Activated CD8-positive, alpha-beta T cell treated with anti-CD3 and anti-CD28 coated beads for 36 hours (primary cell): Measurements from ENCODE around the gene NAA10. TPM values are rescaled to one million over a fixed set of nuclear protein-coding genes. Genes with fewer than 3 reads are reported as not detected.
"Not testable (repeated sequence)": the region's sequence is repeated elsewhere in the genome, so short reads cannot be mapped to it uniquely, and the experiment has no call there.

Experiments used
- ATAC-seq: fragments of 200-7000 bp; cut with Tn5 transposase; one replicate; pipeline ENCODE4 v1.10.0; 2021; ENCODE audit warnings: mild to moderate bottlenecking, moderate library complexity
- CTCF ChIA-PET: fragments of 350-600 bp; sonication (Branson Sonifier 250); formaldehyde crosslinking; loops from one replicate; lab custom pipeline; 2021; ENCODE audit warnings: antibody characterized with exemption; lab: Charles Lee
- POLR2A ChIA-PET: fragments of 350-600 bp; sonication (Branson Sonifier 250); formaldehyde crosslinking; loops from one replicate; lab custom pipeline; 2021; ENCODE audit warnings: antibody characterized with exemption; lab: Charles Lee
- DNase-seq: peaks from one replicate; pipeline ENCODE4 v3.0.0-alpha.2; 2020
- H3K27ac Mint-ChIP-seq: one replicate; pipeline ENCODE4 v1.8.0; 2021; ENCODE audit warnings: mild to moderate bottlenecking, mixed read lengths
- H3K27me3 Mint-ChIP-seq: one replicate; pipeline ENCODE4 v1.8.0; 2021; ENCODE audit warnings: mixed read lengths
- H3K36me3 Mint-ChIP-seq: one replicate; pipeline ENCODE4 v1.8.0; 2021; ENCODE audit warnings: low read depth, mixed read lengths
- H3K4me1 Mint-ChIP-seq: one replicate; pipeline ENCODE4 v1.8.0; 2021; ENCODE audit warnings: low read depth, mixed read lengths
- H3K4me3 Mint-ChIP-seq: one replicate; pipeline ENCODE4 v1.8.0; 2021; ENCODE audit warnings: mild to moderate bottlenecking, moderate library complexity, mixed read lengths
- H3K9me3 Mint-ChIP-seq: one replicate; pipeline ENCODE4 v1.8.0; 2021; ENCODE audit warnings: mixed read lengths
- CTCF ChIP-seq: fragments of 200-600 bp; IDR thresholded peaks from one replicate; pipeline ENCODE4 v1.8.0; 2022; ENCODE audit warnings: antibody characterized with exemption, mild to moderate bottlenecking
- intact Hi-C: fragments of 100-400 bp; cut with micrococcal nuclease; formaldehyde crosslinking; loops from one replicate; pipeline ENCODE4 v1.10.0; 2022
- total RNA-seq, 2 experiments: library from RNA; stranded (reverse); gene quantifications; one replicate each; pipeline ENCODE4 v1.2.3, GENCODE V29; 2021

NAA10 gene
- 100 to 1,000 TPM; 123 to 136 TPM for total RNA-seq

- Mint-ChIP-seq H3K27me3 (no peaks in the 10 kb centered on the region), H3K27ac (peak within 1 kb of the TSS; percentile 78), H3K4me1 (peaks cover 39% of the 10 kb centered on the region), H3K36me3 (peaks cover 24% of the 10 kb centered on the region), H3K4me3 (peak within 1 kb of the TSS; percentile 88), H3K9me3 (no peaks in the 10 kb centered on the region)
- intact Hi-C loops = no loop called here
- CTCF ChIA-PET = interaction anchor here (0.7 to 1.7 kb wide), 4 partner anchors 11 to 33 kb away, joined by 3 to 7 read pairs (median 4); no protein-coding TSS in a partner anchor
- DNase-seq (peak; percentile 64), ATAC-seq (peak; percentile 87)
- TF ChIP-seq CTCF = no peak
- POLR2A ChIA-PET = interaction anchor here (1.3 to 8.0 kb wide), 6 partner anchors 10 to 36 kb away, joined by 3 to 52 read pairs (median 5); partner anchors contain the start of gene HCFC1
Measured at GRCh38 chrX:153934762-153935325, at the start of gene NAA10. NAA10 (minus strand) TSS chrX:153935037; CDS start chrX:153934904, 133 bp downstream.

- CTCF ChIA-PET = no interaction called here
Measured at GRCh38 chrX:153983321-153983801, 48.5 kb upstream of the NAA10 start.

GRCh38 chrX:153981771-153982533 lies 47.1 kb upstream of the NAA10 start:
- Mint-ChIP-seq H3K9me3 (no peaks in the 10 kb centered on the region), H3K4me3 (peak overlapping the region; percentile 55), H3K27me3 (no peaks in the 10 kb centered on the region), H3K4me1 (peaks cover 45% of the 10 kb centered on the region), H3K36me3 (peaks cover 11% of the 10 kb centered on the region), H3K27ac (peak overlapping the region; percentile 90)
- peak; percentile 80 for DNase-seq
- peak; percentile 40 for ATAC-seq
- intact Hi-C loops = no loop called here
- TF ChIP-seq CTCF = no peak
- ChIA-PET CTCF (interaction anchor here (1.2 to 1.7 kb wide), 3 partner anchors 8 to 35 kb away, joined by 3 to 4 read pairs (median 4); no protein-coding TSS in a partner anchor), POLR2A (interaction anchor here (3.9 kb wide), 1 partner anchor 11 kb away, joined by 38 read pairs; the partner anchor contains the start of genes HCFC1 and TMEM187)

More at GRCh38 chrX:153983321-153983801, 48.5 kb upstream of the NAA10 start:
- intact Hi-C loops = no loop called here
- TF ChIP-seq CTCF = no peak
- Mint-ChIP-seq H3K4me1 (peaks cover 45% of the 10 kb centered on the region), H3K4me3 (no peak overlapping the region), H3K27ac (peak overlapping the region; percentile 90), H3K36me3 (peaks cover 11% of the 10 kb centered on the region), H3K27me3 (no peaks in the 10 kb centered on the region), H3K9me3 (no peaks in the 10 kb centered on the region)
- peak; percentile 7 for ATAC-seq
- POLR2A ChIA-PET = interaction anchor here (3.6 to 3.9 kb wide), 2 partner anchors 11 to 12 kb away, joined by 23 to 38 read pairs; partner anchors contain the start of genes HCFC1 and TMEM187
- peak; percentile 55 for DNase-seq

- intact Hi-C loops = no loop called here
- peaks cover 45% of the 10 kb centered on the region for H3K4me1 Mint-ChIP-seq
- H3K27me3 Mint-ChIP-seq = no peaks in the 10 kb centered on the region
- H3K36me3 Mint-ChIP-seq = peaks cover 11% of the 10 kb centered on the region
- DNase-seq (no peak), ATAC-seq (no peak)
- ChIA-PET POLR2A (interaction anchor here (0.6 to 3.9 kb wide), 3 partner anchors 10 to 26 kb away, joined by 3 to 38 read pairs (median 6); partner anchors contain the start of genes HCFC1 and TMEM187), CTCF (interaction anchor here (1.2 to 1.7 kb wide), 3 partner anchors 9 to 35 kb away, joined by 3 to 4 read pairs (median 4); no protein-coding TSS in a partner anchor)
- H3K27ac Mint-ChIP-seq = peak overlapping the region; percentile 90
- no peak for TF ChIP-seq CTCF
- peak overlapping the region; percentile 55 for H3K4me3 Mint-ChIP-seq
- H3K9me3 Mint-ChIP-seq = no peaks in the 10 kb centered on the region
Measured at GRCh38 chrX:153981231-153981630, 46.4 kb upstream of the NAA10 start.

GRCh38 chrX:153980394-153980793 lies 45.6 kb upstream of the NAA10 start:
- Mint-ChIP-seq H3K4me3 (peak overlapping the region; percentile 65), H3K4me1 (peaks cover 48% of the 10 kb centered on the region), H3K36me3 (peaks cover 11% of the 10 kb centered on the region), H3K27ac (peak overlapping the region; percentile 90)
- DNase-seq (peak; percentile 52), ATAC-seq (peak; percentile 32)
- H3K9me3 Mint-ChIP-seq, H3K27me3 Mint-ChIP-seq, intact Hi-C loops: not testable (repeated sequence)
- ChIA-PET CTCF (interaction anchor here (1.5 to 1.7 kb wide), 2 partner anchors 10 to 33 kb away, joined by 4 read pairs; no protein-coding TSS in a partner anchor), POLR2A (interaction anchor here (0.7 to 3.9 kb wide), 4 partner anchors 9 to 104 kb away, joined by 3 to 38 read pairs (median 5); partner anchors contain the start of genes HCFC1 and TMEM187)
